Activated naive CD4-positive, alpha-beta T cell treated with anti-CD3 and anti-CD28 coated beads, Interleukin-2, amount 10 ng/mL, durations not matched to agents 7 days and 5 days (primary cell): ENCODE data around the gene UPF3B.
"Not testable (repeated sequence)": the region's sequence is repeated elsewhere in the genome, so short reads cannot be mapped to it uniquely, and the experiment has no call there.

Source experiments
- CTCF ChIA-PET: fragments of 350-600 bp; sonication (Branson Sonifier 250); formaldehyde crosslinking; loops from one replicate; lab custom pipeline; 2021; ENCODE audit warnings: antibody characterized with exemption; lab: Charles Lee
- DNase-seq: peaks from one replicate; pipeline ENCODE4 v3.0.0-alpha.2; 2020
- H3K27ac Mint-ChIP-seq: one replicate; pipeline ENCODE4 v1.8.0; 2021; ENCODE audit warnings: mild to moderate bottlenecking, moderate library complexity, mixed read lengths
- H3K27me3 Mint-ChIP-seq: one replicate; pipeline ENCODE4 v1.8.0; 2021; ENCODE audit warnings: mild to moderate bottlenecking, mixed read lengths
- H3K36me3 Mint-ChIP-seq: one replicate; pipeline ENCODE4 v1.8.0; 2021; ENCODE audit warnings: mixed read lengths
- H3K4me1 Mint-ChIP-seq: one replicate; pipeline ENCODE4 v1.8.0; 2021; ENCODE audit warnings: mixed read lengths
- H3K4me3 Mint-ChIP-seq: one replicate; pipeline ENCODE4 v1.8.0; 2021; ENCODE audit warnings: mild to moderate bottlenecking, moderate library complexity, mixed read lengths
- H3K9me3 Mint-ChIP-seq: one replicate; pipeline ENCODE4 v1.8.0; 2021; ENCODE audit warnings: mixed read lengths

The UPF3B gene

GRCh38 chrX:119852382-119853353 lies at the start of gene UPF3B:
Gene UPF3B, minus strand, starts transcription at chrX:119852963. Its CDS starts 35 bp downstream, at chrX:119852928.
- Mint-ChIP-seq H3K4me1 (peaks cover 25% of the 10 kb centered on the region), H3K4me3 (peak within 1 kb of the TSS; percentile 99), H3K27me3 (peaks cover 4% of the 10 kb centered on the region), H3K27ac (peak within 1 kb of the TSS; percentile 93), H3K36me3 (peaks cover 20% of the 10 kb centered on the region), H3K9me3 (no peaks in the 10 kb centered on the region)
- CTCF ChIA-PET = interaction anchor here (1.5 kb wide), 1 partner anchor 28 kb away, joined by 3 read pairs; no protein-coding TSS in a partner anchor
- peak; percentile 97 for DNase-seq

- DNase-seq = no peak
- Mint-ChIP-seq H3K4me1 (no peaks in the 10 kb centered on the region), H3K36me3 (no peaks in the 10 kb centered on the region), H3K4me3 (no peak overlapping the region), H3K27ac (no peak overlapping the region), H3K9me3 (no peaks in the 10 kb centered on the region), H3K27me3 (no peaks in the 10 kb centered on the region)
- CTCF ChIA-PET = no interaction called here
Measured at GRCh38 chrX:119900976-119901375, 48.2 kb upstream of the UPF3B start.

- CTCF ChIA-PET = no interaction called here
- Mint-ChIP-seq H3K4me3 (no peak overlapping the region), H3K27ac (no peak overlapping the region), H3K9me3 (no peaks in the 10 kb centered on the region), H3K27me3 (no peaks in the 10 kb centered on the region), H3K36me3 (no peaks in the 10 kb centered on the region), H3K4me1 (no peaks in the 10 kb centered on the region)
- DNase-seq = no peak
Measured at GRCh38 chrX:119899125-119899524, 46.4 kb upstream of the UPF3B start.

- Mint-ChIP-seq H3K36me3 (no peaks in the 10 kb centered on the region), H3K27me3 (peaks cover 10% of the 10 kb centered on the region), H3K4me3 (no peak within 1 kb of the TSS), H3K9me3 (no peaks in the 10 kb centered on the region), H3K27ac (no peak within 1 kb of the TSS), H3K4me1 (no peaks in the 10 kb centered on the region)
- DNase-seq = no peak
- CTCF ChIA-PET = no interaction called here
Measured at GRCh38 chrX:119895843-119896326, 43.1 kb upstream of the UPF3B start, which contains the start of gene AKAP14. Gene AKAP14, plus strand, starts transcription at chrX:119895893. Its CDS starts 7,331 bp downstream, at chrX:119903224.

GRCh38 chrX:119891961-119892692 lies 39.4 kb upstream of the UPF3B start:
- H3K36me3 Mint-ChIP-seq = not testable (repeated sequence)

GRCh38 chrX:119890626-119891025 lies 37.9 kb upstream of the UPF3B start:
- H3K27ac Mint-ChIP-seq, CTCF ChIA-PET, H3K9me3 Mint-ChIP-seq, H3K36me3 Mint-ChIP-seq, DNase-seq, H3K4me3 Mint-ChIP-seq: not testable (repeated sequence)
- H3K4me1 Mint-ChIP-seq = peaks cover 15% of the 10 kb centered on the region
- H3K27me3 Mint-ChIP-seq = peaks cover 31% of the 10 kb centered on the region

More at GRCh38 chrX:119891961-119892692, 39.4 kb upstream of the UPF3B start:
- H3K4me1 Mint-ChIP-seq, DNase-seq, CTCF ChIA-PET, H3K4me3 Mint-ChIP-seq, H3K27ac Mint-ChIP-seq, H3K9me3 Mint-ChIP-seq: not testable (repeated sequence)
- H3K27me3 Mint-ChIP-seq = peaks cover 31% of the 10 kb centered on the region

- no peaks in the 10 kb centered on the region for H3K36me3 Mint-ChIP-seq
- H3K4me3 Mint-ChIP-seq = peak overlapping the region; percentile 28
- H3K9me3 Mint-ChIP-seq = no peaks in the 10 kb centered on the region
- DNase-seq = peak; percentile 70
- peaks cover 17% of the 10 kb centered on the region for H3K4me1 Mint-ChIP-seq
- CTCF ChIA-PET = interaction anchor here (0.6 to 1.4 kb wide), 7 partner anchors 10 to 1237 kb away, joined by 3 to 4 read pairs (median 3); partner anchors contain the start of genes RPL39 and SLC25A5
- peak overlapping the region; percentile 52 for H3K27ac Mint-ChIP-seq
- peaks cover 24% of the 10 kb centered on the region for H3K27me3 Mint-ChIP-seq
Measured at GRCh38 chrX:119887721-119888425, 35.1 kb upstream of the UPF3B start.

- DNase-seq = peak; percentile 37
- CTCF ChIA-PET = no interaction called here
- H3K27ac Mint-ChIP-seq = peak overlapping the region; percentile 67
- no peaks in the 10 kb centered on the region for H3K9me3 Mint-ChIP-seq
- peaks cover 19% of the 10 kb centered on the region for H3K4me1 Mint-ChIP-seq
- peak overlapping the region; percentile 33 for H3K4me3 Mint-ChIP-seq
- peaks cover 21% of the 10 kb centered on the region for H3K27me3 Mint-ChIP-seq
- no peaks in the 10 kb centered on the region for H3K36me3 Mint-ChIP-seq
Measured at GRCh38 chrX:119885554-119886428, 33.0 kb upstream of the UPF3B start.

GRCh38 chrX:119880552-119881437 lies 28.0 kb upstream of the UPF3B start:
- Mint-ChIP-seq H3K27ac (peak overlapping the region; percentile 70), H3K36me3 (peaks cover 10% of the 10 kb centered on the region), H3K4me3 (no peak overlapping the region), H3K27me3 (no peaks in the 10 kb centered on the region), H3K4me1 (peaks cover 23% of the 10 kb centered on the region), H3K9me3 (no peaks in the 10 kb centered on the region)
- CTCF ChIA-PET = interaction anchor here (0.7 to 1.9 kb wide), 5 partner anchors 11 to 96 kb away, joined by 3 to 8 read pairs (median 3); partner anchors contain the start of genes RPL39 and UPF3B
- DNase-seq = peak; percentile 45

GRCh38 chrX:119880076-119880475 lies 27.3 kb upstream of the UPF3B start:
- peaks cover 21% of the 10 kb centered on the region for H3K4me1 Mint-ChIP-seq
- H3K27ac Mint-ChIP-seq = peak overlapping the region; percentile 70
- CTCF ChIA-PET = interaction anchor here (1.0 to 1.9 kb wide), 4 partner anchors 10 to 95 kb away, joined by 3 to 8 read pairs (median 3); partner anchors contain the start of gene RPL39
- H3K4me3 Mint-ChIP-seq = no peak overlapping the region
- H3K36me3 Mint-ChIP-seq = peaks cover 10% of the 10 kb centered on the region
- no peaks in the 10 kb centered on the region for H3K9me3 Mint-ChIP-seq
- DNase-seq = no peak
- H3K27me3 Mint-ChIP-seq = no peaks in the 10 kb centered on the region

- no peak overlapping the region for H3K27ac Mint-ChIP-seq
- no peaks in the 10 kb centered on the region for H3K9me3 Mint-ChIP-seq
- CTCF ChIA-PET = interaction anchor here (0.7 to 0.8 kb wide), 3 partner anchors 8 to 396 kb away, joined by 3 read pairs; no protein-coding TSS in a partner anchor
- no peaks in the 10 kb centered on the region for H3K27me3 Mint-ChIP-seq
- no peak overlapping the region for H3K4me3 Mint-ChIP-seq
- DNase-seq = no peak
- H3K36me3 Mint-ChIP-seq = peaks cover 12% of the 10 kb centered on the region
- H3K4me1 Mint-ChIP-seq = peaks cover 21% of the 10 kb centered on the region
Measured at GRCh38 chrX:119878740-119879139, 26.0 kb upstream of the UPF3B start.
